Heart right ventricle (tissue), 16 donors: ENCODE results near the gene ARID5B. TPM values are rescaled to one million over a fixed set of nuclear protein-coding genes. Genes with fewer than 3 reads are reported as not detected.

ENCODE experiments used
- ATAC-seq, 8 donors: fragments of 200-7000 bp; cut with Tn5 transposase; one replicate each; pipeline ENCODE4 v1.9.1; 2020; ENCODE audit warnings: mild to moderate bottlenecking in 8 of 8, moderate library complexity in 8 of 8, moderate number of reproducible peaks in 1 of 8
- DNase-seq, 2 donors: peaks; one replicate each; pipeline ENCODE4 v3.0.0-alpha.2; 2020
- H3K27ac ChIP-seq, 10 donors: fragments of 200-600 bp; sonication (generic) in 2 of 10; one replicate each; pipeline versions ENCODE4 v1.5.0 to v1.8.0; 2020 to 2022; ENCODE audit warnings: mild to moderate bottlenecking in 3 of 10
- H3K27me3 ChIP-seq, 7 donors: fragments of 200-600 bp; one replicate each; pipeline ENCODE4 v1.8.0; 2021 to 2022; ENCODE audit warnings: mild to moderate bottlenecking in 2 of 7
- H3K36me3 ChIP-seq, 9 donors: fragments of 200-600 bp; sonication (generic) in 1 of 9; one replicate each; pipeline versions ENCODE4 v1.5.0 to v1.8.0; 2020 to 2022; ENCODE audit warnings: mild to moderate bottlenecking in 2 of 9
- H3K4me1 ChIP-seq, 9 donors: fragments of 200-600 bp; sonication (generic) in 1 of 9; one replicate each; pipeline versions ENCODE4 v1.5.0 to v1.8.0; 2020 to 2022; ENCODE audit warnings: mild to moderate bottlenecking in 4 of 9
- H3K4me3 ChIP-seq, 10 donors: fragments of 200-600 bp; sonication (generic) in 2 of 10; one replicate each; pipeline versions ENCODE4 v1.5.0 to v1.8.0; 2020 to 2022; ENCODE audit warnings: mild to moderate bottlenecking in 7 of 10, moderate library complexity in 2 of 10
- H3K9me3 ChIP-seq, 11 donors: fragments of 200-600 bp in 10 of 11; sonication (generic) in 2 of 11; one replicate each; pipeline versions ENCODE4 v1.5.0 to v1.8.0; 2013 to 2022; ENCODE audit warnings: mild to moderate bottlenecking in 2 of 11, control low read depth in 1 of 11, moderate library complexity in 1 of 11
- WGBS, 2 donors: extraction: QIAGEN DNeasy Blood & Tissue Kit; methylation state at CpG; one replicate each; pipeline ENCODE4 v1.1.7; 2013; ENCODE audit warnings: inconsistent platforms in 1 of 2; 5-methylcytosine and 5-hydroxymethylcytosine counted together
- intact Hi-C, 10 donors: fragments of 100-400 bp; cut with DNase I; formaldehyde crosslinking; loops; one replicate each; pipeline versions ENCODE4 v1.11.1 to v1.14.2; 2022
- polyA plus RNA-seq, 2 donors: library from polyadenylated mRNA; stranded (reverse); fragments of 200-250 nt; gene quantifications; one replicate each; pipeline ENCODE4 v1.2.3, GENCODE V29; 2013
- total RNA-seq, 10 donors: library from RNA; stranded (reverse); fragmentation: NEBNext Ultra II Directional in 3 of 10; extraction: Animal tissue kit (Norgen Biotek cat#: 25700) in 3 of 10; gene quantifications; one replicate each; pipeline versions ENCODE4 v1.2.1 to v1.2.4, GENCODE V29; 2021 to 2023
- TF ChIP-seq, protein P1 (sequence below), 9 donors: fragments of 200-600 bp; sonication (generic) in 2 of 9; IDR thresholded peaks; one replicate each; pipeline versions ENCODE4 v1.5.0 to v1.8.0; 2021 to 2022; ENCODE audit warnings: antibody characterized with exemption in 9 of 9, mild to moderate bottlenecking in 5 of 9, moderate library complexity in 1 of 9
- donor health status: Arrhythmogenic right ventricular cardiomyopathy.
- donor health status: ischemic (EF 13 %, LVEDD 7.1; RV severe dilation, severe dysfunction).
- donor health status: healthy with polysubstance abuse.
- donor health status: DM: no; HTN: yes; CAD: no.
- donor health status: DM: no; HTN: no; CAD: no.
- donor health status: ischemic (EF 25% LVEDD 6.9; RV normal size, moderate dysfunction).
- donor health status: ischemic (EF 25% LVEDD 5.7; RV mildly dilated, moderate dysfunction).
- donor health status: healthy.
- donor health status: DM: yes; HTN: yes; CAD: no.
- donor health status: Ischemic cardiomyopathy.
- donor health status: ischemic (EF 35%, LVEDD 5.7; RV mildly dilated, moderate dysfunction).
- donor health status: nonischemic (EF 11% LVEDD 7.7; RV severe dilation, severe dysfunction).
- donor health status: DM: yes; HTN: yes; CAD: no.
- donor health status: PGD.
- donor health status: ischemic (EF 29% LVEDD 5.4; RV normal size, mild dysfunction).
- donor health status: nonischemic (EF 23%, LVEDD 6.1; RV moderate dilation, normal function).

Gene ARID5B
- total and polyA plus RNA-seq, 12 donors = 5.3 to 108 (median 25.5) TPM

DNA sequence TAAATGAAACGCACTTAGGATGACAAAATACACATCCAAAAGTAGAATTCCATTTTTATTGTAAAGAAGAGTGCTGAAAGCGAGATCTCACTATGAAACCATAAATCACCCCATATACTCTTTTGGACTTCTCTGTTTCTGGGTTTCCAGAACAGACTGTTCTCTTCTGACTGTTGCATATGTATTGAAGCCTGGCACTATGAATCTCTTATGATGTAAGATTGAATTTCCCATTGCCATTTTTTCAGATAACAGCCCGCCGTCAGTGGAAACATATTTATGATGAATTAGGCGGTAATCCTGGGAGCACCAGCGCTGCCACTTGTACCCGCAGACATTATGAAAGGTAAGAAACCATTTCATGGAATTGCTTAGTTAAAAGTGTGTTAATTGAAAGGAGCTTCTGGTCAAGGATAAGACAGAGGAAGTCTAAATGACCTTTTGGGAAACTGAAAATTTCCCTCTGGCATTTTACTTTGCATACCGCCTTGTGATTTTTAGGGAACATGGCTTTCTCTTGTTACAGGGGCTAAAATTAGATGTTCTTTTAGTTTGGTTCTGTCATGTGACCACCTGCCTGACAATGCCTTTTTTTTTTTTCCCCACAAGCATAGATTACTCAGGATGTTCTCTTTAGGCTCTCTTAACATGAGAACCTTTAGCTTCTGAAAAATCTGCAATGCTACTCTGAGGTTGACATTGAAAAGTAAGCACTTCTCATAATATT, 168.1 kb downstream of the ARID5B start:
- peak in 7 of 8 donors; percentile 48 to 87 (median 64) for ATAC-seq
- DNase-seq = no peak
- Histone ChIP-seq H3K4me3 (no peak overlapping the region), H3K36me3 (peaks cover 0 to 100% (median 38%) of the 10 kb centered on the region in 9 donors), H3K4me1 (peaks cover 3 to 61% (median 44%) of the 10 kb centered on the region in 9 donors), H3K9me3 (no peaks in the 10 kb centered on the region), H3K27me3 (no peaks in the 10 kb centered on the region), H3K27ac (peak overlapping the region; percentile 3 to 69 (median 54))
- intact Hi-C loops = no loop called here
- TF ChIP-seq, protein P1, sequence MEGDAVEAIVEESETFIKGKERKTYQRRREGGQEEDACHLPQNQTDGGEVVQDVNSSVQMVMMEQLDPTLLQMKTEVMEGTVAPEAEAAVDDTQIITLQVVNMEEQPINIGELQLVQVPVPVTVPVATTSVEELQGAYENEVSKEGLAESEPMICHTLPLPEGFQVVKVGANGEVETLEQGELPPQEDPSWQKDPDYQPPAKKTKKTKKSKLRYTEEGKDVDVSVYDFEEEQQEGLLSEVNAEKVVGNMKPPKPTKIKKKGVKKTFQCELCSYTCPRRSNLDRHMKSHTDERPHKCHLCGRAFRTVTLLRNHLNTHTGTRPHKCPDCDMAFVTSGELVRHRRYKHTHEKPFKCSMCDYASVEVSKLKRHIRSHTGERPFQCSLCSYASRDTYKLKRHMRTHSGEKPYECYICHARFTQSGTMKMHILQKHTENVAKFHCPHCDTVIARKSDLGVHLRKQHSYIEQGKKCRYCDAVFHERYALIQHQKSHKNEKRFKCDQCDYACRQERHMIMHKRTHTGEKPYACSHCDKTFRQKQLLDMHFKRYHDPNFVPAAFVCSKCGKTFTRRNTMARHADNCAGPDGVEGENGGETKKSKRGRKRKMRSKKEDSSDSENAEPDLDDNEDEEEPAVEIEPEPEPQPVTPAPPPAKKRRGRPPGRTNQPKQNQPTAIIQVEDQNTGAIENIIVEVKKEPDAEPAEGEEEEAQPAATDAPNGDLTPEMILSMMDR (IDR thresholded peaks at IDR 0.05) = no peak
- 73% methylated on average over 8 of the region's 8 CpGs for WGBS, 2 donors

DNA sequence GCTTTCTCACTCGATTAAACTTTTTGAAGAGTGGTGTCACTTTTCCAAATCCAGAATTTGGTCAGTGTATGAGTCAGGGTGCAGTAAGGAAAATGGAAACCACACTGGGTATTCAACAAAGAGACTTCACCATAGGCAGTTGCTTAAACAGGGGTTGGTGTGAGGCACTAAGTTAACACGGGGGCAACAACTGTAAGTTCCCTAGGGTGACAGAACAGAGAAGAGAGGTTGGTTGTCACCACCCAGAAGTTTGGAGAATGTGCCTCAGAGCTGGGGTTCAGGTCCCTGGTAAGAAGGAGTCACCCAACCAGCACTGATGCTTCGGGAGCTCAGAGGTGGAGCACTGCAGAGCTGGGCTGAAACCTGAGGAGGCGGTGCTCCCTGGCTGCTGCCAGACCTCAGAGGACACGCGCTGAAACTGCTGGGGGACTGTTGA, 170.4 kb downstream of the ARID5B start:
- Histone ChIP-seq H3K4me3 (no peak overlapping the region), H3K27me3 (no peaks in the 10 kb centered on the region), H3K9me3 (no peaks in the 10 kb centered on the region), H3K4me1 (peaks cover 10 to 83% (median 63%) of the 10 kb centered on the region in 9 donors), H3K27ac (peak overlapping the region in 2 of 10 donors; percentile 13 to 38), H3K36me3 (peaks cover 0 to 100% (median 33%) of the 10 kb centered on the region in 9 donors)
- intact Hi-C loops = no loop called here
- no peak for ATAC-seq
- DNase-seq = no peak
- TF ChIP-seq, protein P1 (IDR thresholded peaks at IDR 0.05) = no peak
- WGBS, 2 donors = 81 to 83% methylated on average over 6 of the region's 6 CpGs

GRCh38 chr10:62072901-62073300, 171.4 kb downstream of the ARID5B start:
- H3K27me3 ChIP-seq = no peaks in the 10 kb centered on the region
- intact Hi-C loops = no loop called here
- H3K9me3 ChIP-seq = no peaks in the 10 kb centered on the region
- DNase-seq (no peak), ATAC-seq (no peak)
- H3K4me1 ChIP-seq = peaks cover 10 to 92% (median 73%) of the 10 kb centered on the region in 9 donors
- TF ChIP-seq, protein P1 (IDR thresholded peaks at IDR 0.05) = no peak
- H3K4me3 ChIP-seq = no peak overlapping the region
- peak overlapping the region in 1 of 10 donors; percentile 19 for H3K27ac ChIP-seq
- H3K36me3 ChIP-seq = peaks cover 0 to 92% (median 26%) of the 10 kb centered on the region in 9 donors
- 85 to 93% methylated on average over 2 of the region's 2 CpGs for WGBS, 2 donors

- Histone ChIP-seq H3K4me3 (no peak overlapping the region), H3K4me1 (peaks cover 10 to 92% (median 75%) of the 10 kb centered on the region in 9 donors), H3K27ac (peak overlapping the region in 2 of 10 donors; percentile 19 to 46), H3K27me3 (no peaks in the 10 kb centered on the region), H3K9me3 (no peaks in the 10 kb centered on the region), H3K36me3 (peaks cover 0 to 92% (median 26%) of the 10 kb centered on the region in 9 donors)
- ATAC-seq = no peak
- TF ChIP-seq, protein P1 (IDR thresholded peaks at IDR 0.05) = no peak
- no peak for DNase-seq
- intact Hi-C loops = no loop called here
- WGBS, 2 donors = 64 to 69% methylated on average over 3 of the region's 3 CpGs
Observed at GRCh38 chr10:62073429-62073828, 171.9 kb downstream of the ARID5B start.
